ENCODE data around the gene RARS2.

DNA sequence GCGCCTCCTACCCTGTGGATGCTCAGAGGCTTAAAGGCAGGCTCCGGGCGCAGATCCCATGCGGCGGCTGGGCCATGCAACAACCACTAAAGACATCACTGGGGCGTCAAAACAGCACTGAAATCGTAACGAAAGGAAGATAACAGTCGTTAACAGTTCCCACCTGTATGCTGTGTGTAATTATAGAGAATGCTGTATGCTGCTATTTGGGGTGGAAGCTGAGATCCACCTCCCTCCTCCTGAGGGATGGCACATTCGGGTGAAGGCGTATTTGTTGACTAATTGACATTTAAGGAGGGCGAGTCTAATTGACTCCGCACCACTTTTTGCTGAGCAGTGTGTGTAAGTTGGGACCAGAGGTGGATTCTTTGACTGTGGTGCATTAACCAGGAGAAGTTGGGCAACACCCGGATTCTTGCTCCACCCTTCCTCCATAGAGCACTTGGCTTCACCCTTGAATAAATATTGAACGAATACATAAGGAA lies 116.3 kb downstream of the RARS2 start:
- TF ChIP-seq POLR2AphosphoS5 (IDR thresholded peaks at IDR 0.05) = no peak
- TF ChIP-seq, protein P1, sequence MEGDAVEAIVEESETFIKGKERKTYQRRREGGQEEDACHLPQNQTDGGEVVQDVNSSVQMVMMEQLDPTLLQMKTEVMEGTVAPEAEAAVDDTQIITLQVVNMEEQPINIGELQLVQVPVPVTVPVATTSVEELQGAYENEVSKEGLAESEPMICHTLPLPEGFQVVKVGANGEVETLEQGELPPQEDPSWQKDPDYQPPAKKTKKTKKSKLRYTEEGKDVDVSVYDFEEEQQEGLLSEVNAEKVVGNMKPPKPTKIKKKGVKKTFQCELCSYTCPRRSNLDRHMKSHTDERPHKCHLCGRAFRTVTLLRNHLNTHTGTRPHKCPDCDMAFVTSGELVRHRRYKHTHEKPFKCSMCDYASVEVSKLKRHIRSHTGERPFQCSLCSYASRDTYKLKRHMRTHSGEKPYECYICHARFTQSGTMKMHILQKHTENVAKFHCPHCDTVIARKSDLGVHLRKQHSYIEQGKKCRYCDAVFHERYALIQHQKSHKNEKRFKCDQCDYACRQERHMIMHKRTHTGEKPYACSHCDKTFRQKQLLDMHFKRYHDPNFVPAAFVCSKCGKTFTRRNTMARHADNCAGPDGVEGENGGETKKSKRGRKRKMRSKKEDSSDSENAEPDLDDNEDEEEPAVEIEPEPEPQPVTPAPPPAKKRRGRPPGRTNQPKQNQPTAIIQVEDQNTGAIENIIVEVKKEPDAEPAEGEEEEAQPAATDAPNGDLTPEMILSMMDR (IDR thresholded peaks at IDR 0.05) = no peak
